Breast epithelium (tissue), 3 donors: Measurements from ENCODE around the gene DCHS2.

Experiments used
- POLR2A ChIP-seq: fragments of 450-650 bp; IDR thresholded peaks from one replicate; pipeline ENCODE4 v1.6.1; 2016; ENCODE audit warnings: antibody characterized with exemption, mild to moderate bottlenecking, moderate library complexity
- POLR2AphosphoS5 ChIP-seq, 3 donors: sonication (generic); formaldehyde crosslinking; IDR thresholded peaks; one replicate each; pipeline ENCODE4 v1.6.1; 2017; ENCODE audit warnings: antibody characterized with exemption in 3 of 3
- TF ChIP-seq, protein P1 (sequence below), 3 donors: fragments of 450-650 bp; IDR thresholded peaks; one replicate each; pipeline ENCODE4 v1.5.1; 2016 to 2017; ENCODE audit warnings: antibody characterized with exemption in 3 of 3, mild to moderate bottlenecking in 3 of 3, moderate library complexity in 3 of 3

GRCh38 chr4:154427149-154427548, 64.5 kb downstream of the DCHS2 start:
- no peak for TF ChIP-seq POLR2A
- TF ChIP-seq, protein P1, sequence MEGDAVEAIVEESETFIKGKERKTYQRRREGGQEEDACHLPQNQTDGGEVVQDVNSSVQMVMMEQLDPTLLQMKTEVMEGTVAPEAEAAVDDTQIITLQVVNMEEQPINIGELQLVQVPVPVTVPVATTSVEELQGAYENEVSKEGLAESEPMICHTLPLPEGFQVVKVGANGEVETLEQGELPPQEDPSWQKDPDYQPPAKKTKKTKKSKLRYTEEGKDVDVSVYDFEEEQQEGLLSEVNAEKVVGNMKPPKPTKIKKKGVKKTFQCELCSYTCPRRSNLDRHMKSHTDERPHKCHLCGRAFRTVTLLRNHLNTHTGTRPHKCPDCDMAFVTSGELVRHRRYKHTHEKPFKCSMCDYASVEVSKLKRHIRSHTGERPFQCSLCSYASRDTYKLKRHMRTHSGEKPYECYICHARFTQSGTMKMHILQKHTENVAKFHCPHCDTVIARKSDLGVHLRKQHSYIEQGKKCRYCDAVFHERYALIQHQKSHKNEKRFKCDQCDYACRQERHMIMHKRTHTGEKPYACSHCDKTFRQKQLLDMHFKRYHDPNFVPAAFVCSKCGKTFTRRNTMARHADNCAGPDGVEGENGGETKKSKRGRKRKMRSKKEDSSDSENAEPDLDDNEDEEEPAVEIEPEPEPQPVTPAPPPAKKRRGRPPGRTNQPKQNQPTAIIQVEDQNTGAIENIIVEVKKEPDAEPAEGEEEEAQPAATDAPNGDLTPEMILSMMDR (IDR thresholded peaks at IDR 0.05) = no peak
- no peak for TF ChIP-seq POLR2AphosphoS5 (IDR thresholded peaks at IDR 0.05)
